H1 (cell line): Measurements from ENCODE around the gene TARS3. TPM values are rescaled to one million over a fixed set of nuclear protein-coding genes. Genes with fewer than 3 reads are reported as not detected.

ENCODE experiments used
- BRCA1 ChIP-seq: IDR thresholded peaks from 2 replicates; pipeline ENCODE4 v1.6.1; 2012; ENCODE audit warnings: low read depth, low read length, improper control_type of control experiment
- CTBP2 ChIP-seq: IDR thresholded peaks from 2 replicates; pipeline ENCODE4 v1.7.0; 2011; ENCODE audit warnings: borderline replicate concordance, mild to moderate bottlenecking, moderate library complexity, mixed read lengths, low read length; ENCODE audit not compliant: insufficient read depth, insufficient read length
- JUN ChIP-seq: IDR thresholded peaks from 2 replicates; pipeline ENCODE4 v1.6.1; 2011; ENCODE audit warnings: low read depth, mild to moderate bottlenecking, improper control_type of control experiment, low read length
- POLR2A ChIP-seq, 2 experiments: IDR thresholded peaks; 1 replicate in 1 of 2; 2 replicates in 1 of 2; pipeline ENCODE4 v1.6.1; 2011; ENCODE audit warnings: low read depth in 2 of 2, low read length in 2 of 2, mild to moderate bottlenecking in 2 of 2; ENCODE audit errors: control extremely low read depth in 1 of 2
- TCF12 ChIP-seq: IDR thresholded peaks from 2 replicates; pipeline ENCODE4 v1.6.1; 2011; ENCODE audit warnings: low read depth, mild to moderate bottlenecking, low read length
- YY1 ChIP-seq: IDR thresholded peaks from 2 replicates; pipeline ENCODE4 v1.6.1; 2011; ENCODE audit warnings: low read depth, mild to moderate bottlenecking, low read length
- polyA plus RNA-seq, 7 experiments: library from polyadenylated mRNA; depleted of rRNA in 3 of 7; stranded (reverse) in 5 of 7; unstranded in 2 of 7; fragments of >200 nt in 5 of 7; fragments of 200-250 nt in 2 of 7; gene quantifications; 1 replicate in 5 of 7; 2 replicates in 1 of 7; 4 replicates in 1 of 7; pipeline versions ENCODE4 v1.2.1 to v1.2.3, GENCODE V29; 2011 to 2013; ENCODE audit warnings: missing spikeins in 2 of 7, mixed read lengths in 2 of 7
- total RNA-seq: library from RNA; stranded (reverse); fragmentation: NEBNext Ultra II Directional; extraction: Animal tissue kit (Norgen Biotek cat#: 25700); gene quantifications from 2 replicates; pipeline ENCODE4 v1.2.1, GENCODE V29; 2021
- TF ChIP-seq, protein P1 (sequence below): IDR thresholded peaks from 2 replicates; pipeline ENCODE4 v1.6.1; 2011; ENCODE audit warnings: low read length, improper control_type of control experiment

TARS3 gene
- total and polyA plus RNA-seq, 2 of the 8 experiments (the other 6 are each of a cell fraction or from before 2014, with no cell fraction given): 2.1 to 13.9 TPM

DNA sequence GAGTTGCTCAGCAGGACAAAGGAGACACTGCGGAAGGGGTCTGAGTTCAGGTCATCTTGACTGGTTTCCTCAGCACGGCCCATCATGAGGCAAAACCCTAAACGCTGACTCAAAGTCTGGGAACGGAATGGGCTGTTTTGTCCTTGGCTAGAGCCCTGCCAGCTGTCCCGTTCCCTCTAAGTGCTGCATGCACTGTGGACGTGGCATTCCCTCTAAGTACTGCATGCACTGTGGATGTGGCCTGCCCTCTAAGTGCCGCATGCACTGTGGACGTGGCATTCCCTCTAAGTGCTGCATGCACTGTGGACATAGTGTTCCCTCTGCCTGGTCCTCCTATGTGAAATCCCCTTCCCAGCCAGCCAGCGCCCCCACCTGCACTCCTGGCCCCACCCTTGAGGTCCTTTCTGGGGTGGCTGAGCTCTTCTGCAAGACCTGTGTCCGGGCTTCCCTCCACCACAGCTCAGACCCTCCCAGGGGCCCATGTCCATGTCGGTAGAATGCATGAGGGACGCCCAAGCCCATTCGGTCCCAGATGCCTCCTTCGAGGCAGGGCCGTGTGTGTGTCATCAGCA is 108.8 kb downstream of the TARS3 start (continued):
- TF ChIP-seq, protein P1, sequence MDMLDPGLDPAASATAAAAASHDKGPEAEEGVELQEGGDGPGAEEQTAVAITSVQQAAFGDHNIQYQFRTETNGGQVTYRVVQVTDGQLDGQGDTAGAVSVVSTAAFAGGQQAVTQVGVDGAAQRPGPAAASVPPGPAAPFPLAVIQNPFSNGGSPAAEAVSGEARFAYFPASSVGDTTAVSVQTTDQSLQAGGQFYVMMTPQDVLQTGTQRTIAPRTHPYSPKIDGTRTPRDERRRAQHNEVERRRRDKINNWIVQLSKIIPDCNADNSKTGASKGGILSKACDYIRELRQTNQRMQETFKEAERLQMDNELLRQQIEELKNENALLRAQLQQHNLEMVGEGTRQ: no peak
- TF ChIP-seq TCF12: no peak
- TF ChIP-seq YY1: no peak
- TF ChIP-seq BRCA1: no peak
- no peak for TF ChIP-seq CTBP2
- no peak for TF ChIP-seq POLR2A (IDR thresholded peaks at IDR 0.05; ENCODE audit: control extremely low read depth in 1 of 2, low read depth in 2 of 2, low read length in 2 of 2)
- no peak for TF ChIP-seq JUN
